Right cardiac atrium (tissue), 5 donors: Measurements from ENCODE around the gene KLF12. TPM values are rescaled to one million over a fixed set of nuclear protein-coding genes. Genes with fewer than 3 reads are reported as not detected.
A peak's percentile ranks its signal among the peaks of the same experiment; 100 is the strongest.

Experiments used
- ATAC-seq, 2 donors: fragments of 200-7000 bp; cut with Tn5 transposase; one replicate each; pipeline versions ENCODE4 v1.8.0 to v1.9.1; 2020; ENCODE audit warnings: moderate library complexity in 2 of 2, mild to moderate bottlenecking in 1 of 2
- DNase-seq, 3 donors: peaks; one replicate each; pipeline ENCODE4 v3.0.0-alpha.2; 2020
- H3K27ac ChIP-seq: one replicate; pipeline ENCODE4 v1.5.1; 2013; ENCODE audit warnings: mild to moderate bottlenecking, low read length, control low read depth, moderate library complexity
- H3K27me3 ChIP-seq: one replicate; pipeline ENCODE4 v1.6.1; 2013; ENCODE audit not compliant: control insufficient read depth, insufficient read depth
- H3K4me1 ChIP-seq: one replicate; pipeline ENCODE4 v1.6.1; 2013; ENCODE audit warnings: low read length; ENCODE audit not compliant: control insufficient read depth, insufficient read depth
- H3K4me3 ChIP-seq: one replicate; pipeline ENCODE4 v1.5.1; 2013; ENCODE audit warnings: low read length, control low read depth
- H3K9me3 ChIP-seq: one replicate; pipeline ENCODE4 v1.6.1; 2013; ENCODE audit warnings: low read length; ENCODE audit not compliant: control insufficient read depth
- WGBS: extraction: QIAGEN DNeasy Blood & Tissue Kit; methylation state at CpG from one replicate; pipeline ENCODE4 v1.1.7; 2013; 5-methylcytosine and 5-hydroxymethylcytosine counted together
- intact Hi-C, 4 donors: fragments of 100-400 bp; cut with DNase I; formaldehyde crosslinking; loops; one replicate each; pipeline versions ENCODE4 v1.11.0 to v1.14.0; 2022 to 2023
- polyA plus RNA-seq: library from polyadenylated mRNA; stranded (reverse); fragments of 200-250 nt; gene quantifications from one replicate; pipeline ENCODE4 v1.2.3, GENCODE V29; 2013
- total RNA-seq, 4 donors: library from RNA; stranded (reverse); fragmentation: NEBNext Ultra II Directional; extraction: Animal tissue kit (Norgen Biotek cat#: 25700); gene quantifications; one replicate each; pipeline ENCODE4 v1.2.1, GENCODE V29; 2021
- donor health status: healthy with polysubstance abuse.
- donor health status: DM: no; HTN: yes; CAD: no.
- donor health status: DM: no; HTN: no; CAD: no.
- donor health status: DM: no; HTN: yes; CAD: no; lungs with severe emphysema.
- donor health status: DM: yes; HTN: yes; CAD: no.

The KLF12 gene
- total and polyA plus RNA-seq, 5 donors, result 2.5 to 17.4 (median 15.6) TPM

DNA sequence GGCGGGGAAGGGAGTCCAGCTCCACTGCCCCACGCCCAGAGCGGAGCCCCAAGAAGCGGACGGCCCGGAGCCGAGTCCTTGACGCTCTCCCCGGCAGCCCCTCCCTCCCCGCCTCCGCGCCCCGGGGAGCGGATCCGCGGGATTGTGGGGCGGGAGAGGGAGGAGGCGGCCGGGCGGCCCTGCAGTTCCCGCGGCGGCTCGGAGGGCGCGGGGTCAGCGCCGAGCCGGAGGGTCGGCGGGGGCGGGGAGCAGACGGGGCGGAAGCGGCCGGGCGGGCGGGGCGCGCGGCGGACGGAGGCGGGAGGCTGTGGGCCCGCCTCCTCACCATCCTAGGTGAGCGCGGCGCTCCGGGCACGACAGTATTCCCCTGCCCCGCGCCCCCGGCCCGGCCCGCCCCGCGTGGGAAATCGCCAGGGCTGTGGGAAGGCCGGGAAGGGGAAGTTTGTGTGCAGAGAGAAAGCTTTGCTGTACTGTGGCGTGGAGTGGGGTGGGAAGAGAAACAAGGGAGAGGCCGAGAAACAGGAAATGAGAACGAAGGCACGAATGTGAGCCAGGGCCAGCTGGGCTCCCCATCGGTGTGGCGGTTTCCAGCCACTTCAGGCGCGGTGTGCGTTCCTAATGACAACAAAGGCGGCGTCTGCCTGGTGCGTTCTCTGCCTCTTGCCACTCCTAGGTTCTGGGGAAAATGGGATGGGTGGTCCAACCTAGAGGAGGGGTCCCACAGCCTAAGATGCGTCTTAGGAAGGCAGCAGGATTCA lies 1.3 kb upstream of the KLF12 start:
- DNase-seq (peak; percentile 75 to 91 (median 90)), ATAC-seq (peak; percentile 69 to 73)
- intact Hi-C loops, result loop anchor here in 3 of 4 donors (10.0 kb wide), 3 partner anchors 71 to 171 kb away; no protein-coding TSS in a partner anchor
- no peaks in the 10 kb centered on the region for H3K4me1 ChIP-seq
- H3K27ac ChIP-seq, result peak overlapping the region; percentile 95
- H3K27me3 ChIP-seq, result no peaks in the 10 kb centered on the region
- peak overlapping the region; percentile 95 for H3K4me3 ChIP-seq
- 1% methylated on average over 66 of the region's 72 CpGs for WGBS
- no peaks in the 10 kb centered on the region for H3K9me3 ChIP-seq

GRCh38 chr13:74134777-74135325 lies 647 bp upstream of the KLF12 start:
- H3K9me3 ChIP-seq, result no peaks in the 10 kb centered on the region

DNA sequence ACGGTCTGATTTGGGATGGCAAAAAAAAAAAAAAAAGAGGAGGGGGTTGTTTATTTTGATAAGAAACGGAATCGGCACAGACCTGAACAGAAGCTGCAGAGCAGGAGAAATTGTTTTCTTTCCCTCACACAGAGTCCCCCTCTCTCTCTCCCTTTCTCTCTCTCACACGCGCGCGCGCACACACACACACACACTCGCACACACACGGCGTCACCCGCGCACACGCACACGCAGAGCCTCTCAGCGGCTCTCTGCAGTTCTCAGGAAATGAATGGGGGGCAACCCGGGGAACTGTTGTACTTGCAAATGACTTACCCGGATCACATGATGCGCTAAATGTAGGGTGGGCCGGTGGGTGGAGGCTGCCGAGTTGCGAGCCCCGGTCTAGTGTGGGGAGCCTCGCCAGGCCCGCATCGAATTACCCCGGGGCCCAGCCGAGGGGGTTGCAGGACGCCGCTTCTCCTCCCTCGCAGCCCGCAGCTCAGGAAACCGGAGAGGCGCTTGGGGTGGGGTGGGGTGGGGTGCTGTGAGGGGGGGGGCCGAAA lies 475 bp downstream of the KLF12 start:
- Histone ChIP-seq H3K4me1 (peaks cover 3% of the 10 kb centered on the region), H3K4me3 (peak overlapping the region; percentile 95), H3K27ac (peak overlapping the region; percentile 88), H3K27me3 (no peaks in the 10 kb centered on the region), H3K9me3 (no peaks in the 10 kb centered on the region)
- ATAC-seq (peak; percentile 77 to 81), DNase-seq (peak; percentile 89 to 95 (median 95))
- intact Hi-C loops, result loop anchor here in 3 of 4 donors (10.0 kb wide), 3 partner anchors 69 to 169 kb away; no protein-coding TSS in a partner anchor
- under 1% methylated on average over 35 of the region's 35 CpGs for WGBS

More at GRCh38 chr13:74134777-74135325, 647 bp upstream of the KLF12 start:
- Histone ChIP-seq H3K27ac (peak overlapping the region; percentile 95), H3K4me1 (peaks cover under 1% of the 10 kb centered on the region), H3K27me3 (no peaks in the 10 kb centered on the region), H3K4me3 (peak overlapping the region; percentile 95)
- intact Hi-C loops, result loop anchor here in 3 of 4 donors (10.0 kb wide), 3 partner anchors 70 to 170 kb away; no protein-coding TSS in a partner anchor
- peak; percentile 57 to 87 (median 84) for DNase-seq
- under 1% methylated on average over 63 of the region's 63 CpGs for WGBS
- peak; percentile 45 to 49 for ATAC-seq

DNA sequence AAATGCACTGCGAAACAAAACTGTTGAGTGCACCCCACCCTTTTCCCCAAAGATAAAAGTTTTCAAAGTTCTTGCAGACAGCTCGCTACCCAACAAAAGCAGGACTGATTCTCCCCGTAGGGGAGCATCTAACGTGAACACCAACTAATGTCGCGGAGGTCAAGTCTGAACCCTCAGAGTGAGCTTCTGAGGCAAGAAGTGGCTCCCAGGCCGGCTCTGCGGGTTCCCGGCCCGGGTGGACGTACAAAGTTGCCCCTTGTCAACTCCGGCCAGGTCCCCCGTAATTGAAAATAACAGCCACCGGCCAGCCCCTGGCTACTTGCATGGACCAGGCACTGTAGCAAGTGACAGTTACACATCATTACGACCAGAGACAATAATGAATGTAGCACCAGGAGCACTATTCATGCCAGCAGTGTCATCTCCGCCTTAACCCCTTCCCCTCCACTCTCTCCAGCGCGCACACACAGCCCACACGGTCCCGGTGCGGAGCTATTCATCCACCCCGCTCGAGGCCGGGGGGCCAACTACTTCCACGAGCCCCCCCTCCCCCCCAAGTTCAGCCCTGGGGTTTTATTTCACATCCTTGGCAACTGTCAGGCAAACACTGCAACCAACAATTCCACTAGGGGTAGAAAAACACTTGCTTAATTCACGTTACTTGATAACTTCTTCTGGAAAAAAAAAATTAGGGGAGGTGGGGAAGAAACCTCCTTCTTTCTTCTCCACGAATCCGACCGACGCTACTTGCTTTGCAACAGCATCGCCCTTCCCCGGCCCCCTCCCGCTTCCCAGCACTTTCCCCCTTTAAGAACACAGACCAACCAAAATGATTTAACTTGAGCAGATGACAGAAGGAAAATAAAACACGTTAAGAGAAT lies 1.2 kb downstream of the KLF12 start:
- Histone ChIP-seq H3K27ac (peak overlapping the region; percentile 88), H3K4me3 (peak overlapping the region; percentile 95), H3K4me1 (peaks cover 5% of the 10 kb centered on the region), H3K27me3 (no peaks in the 10 kb centered on the region), H3K9me3 (no peaks in the 10 kb centered on the region)
- intact Hi-C loops, result loop anchor here in 3 of 4 donors (10.0 kb wide), 3 partner anchors 68 to 168 kb away; no protein-coding TSS in a partner anchor
- DNase-seq (peak; percentile 34 to 73 (median 71)), ATAC-seq (peak in 1 of 2 donors; percentile 6)
- WGBS, result 1% methylated on average over 34 of the region's 34 CpGs

DNA sequence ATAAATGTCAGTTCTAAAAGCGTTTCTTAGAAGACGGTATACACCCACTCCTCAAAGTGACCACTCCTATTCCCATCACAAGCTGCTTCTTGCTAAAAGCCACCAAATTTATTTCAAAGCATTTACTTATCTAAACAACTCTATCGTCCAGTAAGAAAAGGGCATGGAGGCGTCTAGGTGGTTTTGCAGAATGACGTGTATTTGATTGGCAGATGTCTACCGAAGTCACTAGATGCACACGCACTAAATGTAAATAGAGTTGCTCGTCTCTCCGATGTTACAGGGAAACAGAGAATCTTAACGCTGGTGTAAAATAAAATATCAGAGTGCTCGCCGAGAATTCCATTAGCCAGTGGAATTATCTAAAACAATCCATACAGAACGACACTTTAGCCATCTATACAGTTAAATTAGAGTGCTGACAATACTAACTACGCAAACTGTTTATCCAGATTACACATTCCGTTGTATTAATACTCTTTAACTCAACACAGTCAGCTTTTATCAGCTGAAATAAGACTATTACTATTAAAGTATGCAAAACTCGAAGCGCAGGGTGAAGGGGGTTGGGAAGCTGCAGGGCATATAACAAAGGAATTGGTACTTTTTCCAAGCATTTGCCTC lies 1.9 kb downstream of the KLF12 start:
- WGBS, result 21% methylated on average over 17 of the region's 17 CpGs
- H3K4me3 ChIP-seq, result peak overlapping the region; percentile 95
- no peak for ATAC-seq
- H3K4me1 ChIP-seq, result peaks cover 5% of the 10 kb centered on the region
- H3K9me3 ChIP-seq, result no peaks in the 10 kb centered on the region
- intact Hi-C loops, result loop anchor here in 3 of 4 donors (10.0 kb wide), 3 partner anchors 67 to 167 kb away; no protein-coding TSS in a partner anchor
- no peak for DNase-seq
- H3K27me3 ChIP-seq, result no peaks in the 10 kb centered on the region
- peak overlapping the region; percentile 88 for H3K27ac ChIP-seq

GRCh38 chr13:74131227-74131626 lies 3.0 kb downstream of the KLF12 start:
- Histone ChIP-seq H3K9me3 (no peaks in the 10 kb centered on the region), H3K27ac (peak overlapping the region; percentile 25), H3K4me3 (no peak overlapping the region), H3K27me3 (no peaks in the 10 kb centered on the region), H3K4me1 (peaks cover 5% of the 10 kb centered on the region)
- ATAC-seq, result no peak
- DNase-seq, result no peak
- WGBS, result 40% methylated on average over 3 of the region's 3 CpGs
- intact Hi-C loops, result loop anchor here in 3 of 4 donors (10.0 kb wide), 3 partner anchors 66 to 166 kb away; no protein-coding TSS in a partner anchor

DNA sequence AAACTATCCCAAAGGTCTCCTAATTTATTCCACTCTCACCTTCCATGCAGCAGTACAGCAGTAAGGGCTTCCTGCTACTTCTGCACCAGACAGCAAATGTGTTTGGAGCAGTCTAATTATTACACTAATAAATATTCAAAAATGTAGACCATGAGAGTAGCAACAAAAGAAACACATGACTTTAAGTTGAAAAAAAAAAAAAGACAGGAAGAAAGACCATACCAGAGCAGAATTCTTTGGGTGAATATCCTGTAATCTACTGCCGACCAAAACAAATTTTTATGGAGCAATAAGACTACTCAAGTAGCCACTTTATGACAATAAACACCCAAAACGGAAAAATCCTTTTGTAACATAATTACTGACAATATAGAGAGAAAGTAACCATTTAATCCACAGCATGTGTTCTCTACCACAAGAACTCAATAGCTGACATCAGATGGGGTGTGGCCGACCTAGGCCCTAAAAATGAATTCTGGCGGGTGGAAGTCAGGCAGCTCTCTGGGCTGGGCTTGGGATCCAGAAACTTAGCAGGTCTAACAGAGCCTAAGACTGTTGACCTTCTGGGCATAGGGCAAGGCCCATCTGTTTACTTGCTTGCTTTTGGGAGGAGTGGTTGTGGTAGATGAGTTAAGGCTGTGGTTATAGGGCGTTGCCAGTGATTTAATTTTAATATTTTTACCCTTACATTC lies 4.6 kb downstream of the KLF12 start:
- DNase-seq, result peak in 2 of 3 donors; percentile 30 to 37
- Histone ChIP-seq H3K27ac (peak overlapping the region; percentile 71), H3K4me1 (peaks cover 5% of the 10 kb centered on the region), H3K27me3 (no peaks in the 10 kb centered on the region), H3K4me3 (no peak overlapping the region), H3K9me3 (no peaks in the 10 kb centered on the region)
- 79% methylated on average over 5 of the region's 5 CpGs for WGBS
- no peak for ATAC-seq
- intact Hi-C loops, result loop anchor here in 3 of 4 donors (10.0 kb wide), 4 partner anchors 55 to 165 kb away; no protein-coding TSS in a partner anchor

GRCh38 chr13:74128156-74128767 lies 5.9 kb downstream of the KLF12 start:
- H3K27ac ChIP-seq, result no peak overlapping the region
- DNase-seq (no peak), ATAC-seq (no peak)
- 60% methylated on average over 6 of the region's 6 CpGs for WGBS
- peaks cover 5% of the 10 kb centered on the region for H3K4me1 ChIP-seq
- H3K27me3 ChIP-seq, result no peaks in the 10 kb centered on the region
- no peaks in the 10 kb centered on the region for H3K9me3 ChIP-seq
- intact Hi-C loops, result loop anchor here in 1 of 4 donors (10.0 kb wide), 1 partner anchor 53 kb away; no protein-coding TSS in a partner anchor
- H3K4me3 ChIP-seq, result no peak overlapping the region

GRCh38 chr13:74118328-74118727 lies 15.9 kb downstream of the KLF12 start:
- 97% methylated on average over 4 of the region's 4 CpGs for WGBS
- H3K27me3 ChIP-seq, result no peaks in the 10 kb centered on the region
- no peak for DNase-seq
- intact Hi-C loops, result no loop called here
- H3K27ac ChIP-seq, result no peak overlapping the region
- ATAC-seq, result no peak
- H3K4me3 ChIP-seq, result no peak overlapping the region
- H3K9me3 ChIP-seq, result no peaks in the 10 kb centered on the region
- no peaks in the 10 kb centered on the region for H3K4me1 ChIP-seq
